ENCODE data around the gene TEAD1. TPM values are rescaled to one million over a fixed set of nuclear protein-coding genes. Genes with fewer than 3 reads are reported as not detected.

TEAD1 gene
- total and polyA plus RNA-seq, 9 donors: 20.0 to 84.1 (median 67.6) TPM

DNA sequence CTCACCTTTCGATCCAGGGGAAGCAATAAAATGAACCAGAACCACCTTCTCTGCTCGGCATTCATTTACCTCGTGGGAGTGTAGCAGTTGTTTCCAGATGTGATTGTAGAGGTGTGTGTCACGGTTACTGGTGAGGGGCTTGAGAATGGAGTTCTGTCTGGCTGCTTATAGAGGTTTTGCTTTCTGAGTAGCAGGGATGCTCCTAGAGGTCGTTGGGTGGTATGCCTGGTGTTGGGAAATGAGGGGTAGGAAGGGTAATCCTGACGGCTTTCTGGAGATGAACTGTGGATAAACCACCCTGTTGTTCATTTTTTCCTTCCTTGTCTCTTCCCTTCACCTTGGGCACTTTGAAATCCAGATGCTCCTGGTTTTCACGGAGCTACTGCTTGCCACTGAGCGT is 8.1 kb downstream of the TEAD1 start:
- intact Hi-C loops (cut with DNase I): loop anchor here in 2 of 4 donors (5.0 to 10.0 kb wide), 2 partner anchors 133 to 205 kb away; no protein-coding TSS in a partner anchor
- TF ChIP-seq, protein P1, sequence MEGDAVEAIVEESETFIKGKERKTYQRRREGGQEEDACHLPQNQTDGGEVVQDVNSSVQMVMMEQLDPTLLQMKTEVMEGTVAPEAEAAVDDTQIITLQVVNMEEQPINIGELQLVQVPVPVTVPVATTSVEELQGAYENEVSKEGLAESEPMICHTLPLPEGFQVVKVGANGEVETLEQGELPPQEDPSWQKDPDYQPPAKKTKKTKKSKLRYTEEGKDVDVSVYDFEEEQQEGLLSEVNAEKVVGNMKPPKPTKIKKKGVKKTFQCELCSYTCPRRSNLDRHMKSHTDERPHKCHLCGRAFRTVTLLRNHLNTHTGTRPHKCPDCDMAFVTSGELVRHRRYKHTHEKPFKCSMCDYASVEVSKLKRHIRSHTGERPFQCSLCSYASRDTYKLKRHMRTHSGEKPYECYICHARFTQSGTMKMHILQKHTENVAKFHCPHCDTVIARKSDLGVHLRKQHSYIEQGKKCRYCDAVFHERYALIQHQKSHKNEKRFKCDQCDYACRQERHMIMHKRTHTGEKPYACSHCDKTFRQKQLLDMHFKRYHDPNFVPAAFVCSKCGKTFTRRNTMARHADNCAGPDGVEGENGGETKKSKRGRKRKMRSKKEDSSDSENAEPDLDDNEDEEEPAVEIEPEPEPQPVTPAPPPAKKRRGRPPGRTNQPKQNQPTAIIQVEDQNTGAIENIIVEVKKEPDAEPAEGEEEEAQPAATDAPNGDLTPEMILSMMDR (IDR thresholded peaks at IDR 0.05): no peak
- no peak for TF ChIP-seq EP300 (IDR thresholded peaks at IDR 0.05)
- TF ChIP-seq POLR2A (IDR thresholded peaks at IDR 0.05): no peak
- Histone ChIP-seq H3K27me3 (no peaks in the 10 kb centered on the region), H3K4me1 (ENCODE audit: insufficient read depth) (peaks cover 13% of the 10 kb centered on the region), H3K27ac (no peak overlapping the region), H3K36me3 (no peaks in the 10 kb centered on the region), H3K9me3 (no peaks in the 10 kb centered on the region), H3K4me3 (no peak overlapping the region)
- no peak for DNase-seq
- 64 to 72% (median 65%) methylated on average over 8 of the region's 8 CpGs for WGBS, 3 donors

DNA sequence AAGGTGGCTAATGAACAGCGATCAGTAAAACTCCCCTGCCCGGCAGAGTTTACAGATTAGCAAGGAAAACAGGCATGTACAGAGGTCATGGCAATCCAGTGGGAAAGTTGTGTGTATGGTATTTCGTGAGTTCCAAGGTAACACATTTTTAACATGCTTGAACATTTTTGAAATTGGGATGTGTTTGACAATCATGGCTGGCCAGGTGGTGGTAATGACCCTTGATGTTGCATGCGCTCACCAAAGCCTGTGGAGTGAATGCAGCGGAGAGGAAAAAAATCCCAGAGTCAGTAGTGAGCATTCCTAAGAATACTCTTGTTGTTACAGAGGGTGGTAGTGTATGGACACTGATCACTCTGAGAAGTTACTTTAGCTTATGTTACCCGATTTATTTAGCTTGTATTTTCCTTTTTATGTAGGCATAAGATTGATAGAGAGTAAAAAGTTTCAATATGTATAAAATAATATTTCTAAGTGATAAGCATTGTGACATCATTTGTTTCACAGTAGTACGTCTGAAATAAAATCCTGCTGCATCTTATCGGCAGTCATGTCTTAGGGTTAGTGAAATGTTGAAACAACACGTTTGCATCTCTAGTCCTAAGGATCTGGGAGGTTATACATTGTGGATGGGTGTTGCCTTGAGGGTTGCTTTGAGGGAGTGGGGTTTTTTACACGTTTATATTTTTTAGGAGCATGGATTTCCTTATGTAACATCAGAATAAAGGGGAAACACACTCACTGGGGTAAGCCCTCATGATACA is 8.7 kb downstream of the TEAD1 start:
- intact Hi-C loops (cut with DNase I): loop anchor here in 2 of 4 donors (5.0 to 10.0 kb wide), 2 partner anchors 132 to 204 kb away; no protein-coding TSS in a partner anchor
- no peak for DNase-seq
- H3K27me3 ChIP-seq: no peaks in the 10 kb centered on the region
- 53 to 77% (median 69%) methylated on average over 10 of the region's 10 CpGs for WGBS, 3 donors
- no peak for TF ChIP-seq POLR2A (IDR thresholded peaks at IDR 0.05)
- no peak for TF ChIP-seq EP300 (IDR thresholded peaks at IDR 0.05)
- TF ChIP-seq, protein P1 (IDR thresholded peaks at IDR 0.05): no peak
- H3K36me3 ChIP-seq: no peaks in the 10 kb centered on the region
- no peaks in the 10 kb centered on the region for H3K9me3 ChIP-seq
- H3K4me1 ChIP-seq (ENCODE audit: insufficient read depth): peaks cover 17% of the 10 kb centered on the region
- H3K4me3 ChIP-seq: no peak overlapping the region
- H3K27ac ChIP-seq: no peak overlapping the region

GRCh38 chr11:12683874-12684273 is 9.7 kb downstream of the TEAD1 start:
- WGBS, 3 donors: 69 to 87% (median 69%) methylated on average over 5 of the region's 5 CpGs
- no peak for TF ChIP-seq EP300 (IDR thresholded peaks at IDR 0.05)
- TF ChIP-seq, protein P1 (IDR thresholded peaks at IDR 0.05): no peak
- no peak for TF ChIP-seq POLR2A (IDR thresholded peaks at IDR 0.05)

GRCh38 chr11:12684315-12684714 is 10.1 kb downstream of the TEAD1 start:
- intact Hi-C loops (cut with DNase I): loop anchor here in 2 of 4 donors (5.0 to 10.0 kb wide), 2 partner anchors 130 to 203 kb away; no protein-coding TSS in a partner anchor
- Histone ChIP-seq H3K36me3 (no peaks in the 10 kb centered on the region), H3K9me3 (no peaks in the 10 kb centered on the region), H3K27me3 (no peaks in the 10 kb centered on the region), H3K4me1 (ENCODE audit: insufficient read depth) (peaks cover 24% of the 10 kb centered on the region), H3K27ac (no peak overlapping the region), H3K4me3 (no peak overlapping the region)
- WGBS, 3 donors: 87 to 88% (median 88%) methylated on average over 4 of the region's 4 CpGs
- DNase-seq: no peak
- TF ChIP-seq POLR2A (IDR thresholded peaks at IDR 0.05) (no peak), EP300 (IDR thresholded peaks at IDR 0.05) (no peak)
- TF ChIP-seq, protein P1 (IDR thresholded peaks at IDR 0.05): no peak

More at GRCh38 chr11:12683874-12684273, 9.7 kb downstream of the TEAD1 start:
- Histone ChIP-seq H3K4me3 (no peak overlapping the region), H3K27me3 (no peaks in the 10 kb centered on the region), H3K9me3 (no peaks in the 10 kb centered on the region), H3K36me3 (no peaks in the 10 kb centered on the region), H3K4me1 (ENCODE audit: insufficient read depth) (peaks cover 25% of the 10 kb centered on the region), H3K27ac (no peak overlapping the region)
- no peak for DNase-seq
- intact Hi-C loops (cut with DNase I): loop anchor here in 2 of 4 donors (5.0 to 10.0 kb wide), 2 partner anchors 131 to 203 kb away; no protein-coding TSS in a partner anchor
